HG03066 (cell line): Measurements from ENCODE around the gene DDX51.
"Not testable (repeated sequence)": the region's sequence is repeated elsewhere in the genome, so short reads cannot be mapped to it uniquely, and the experiment has no call there.

ENCODE experiments used
- ATAC-seq: cut with Tn5 transposase; IDR thresholded peaks from one replicate; pipeline ENCODE4 v1.9.1; 2021; ENCODE audit warnings: low read depth; ENCODE audit not compliant: unreplicated experiment

Gene DDX51

GRCh38 chr12:132142679-132143335, 1.3 kb downstream of the DDX51 start:
- ATAC-seq, result no peak

DNA sequence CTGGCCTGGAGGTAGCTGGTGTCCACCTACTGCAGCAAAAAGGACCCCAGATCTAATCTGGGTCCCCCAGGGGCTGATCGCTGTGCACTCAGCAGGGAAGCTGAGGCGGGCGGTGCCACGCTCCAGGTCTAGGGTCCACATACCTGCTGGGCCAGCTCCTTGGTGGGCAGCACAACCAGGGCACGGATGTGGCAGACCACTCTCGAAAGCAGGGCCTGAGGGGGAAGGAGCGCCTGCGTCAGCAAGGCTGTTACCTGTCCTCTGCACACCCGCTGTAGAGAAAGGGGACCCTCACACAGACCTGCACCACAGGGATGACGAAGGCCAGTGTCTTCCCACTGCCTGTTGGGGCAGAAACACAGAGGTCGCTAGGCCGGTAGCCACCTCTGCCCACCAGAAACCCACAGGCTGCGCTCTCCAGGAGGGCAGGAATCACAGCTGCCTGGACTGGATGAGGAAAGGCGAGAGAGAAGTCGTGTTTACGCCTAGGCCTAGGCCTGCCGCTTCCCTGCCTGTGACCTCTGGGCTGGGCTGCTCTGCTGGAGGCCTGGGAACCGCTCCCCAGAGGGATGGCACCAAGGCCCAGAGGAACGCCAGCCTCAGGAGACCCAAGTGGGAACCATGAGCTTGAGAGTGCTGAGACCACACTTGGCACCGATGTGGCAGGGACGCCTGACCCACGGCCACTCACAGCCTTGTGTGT, 2.0 kb downstream of the DDX51 start:
- no peak for ATAC-seq

GRCh38 chr12:132140918-132141841, 2.9 kb downstream of the DDX51 start:
- ATAC-seq, result no peak

- ATAC-seq, result no peak
Observed at GRCh38 chr12:132140501-132140900, 3.6 kb downstream of the DDX51 start.

GRCh38 chr12:132139912-132140311, 4.2 kb downstream of the DDX51 start:
- ATAC-seq, result no peak

GRCh38 chr12:132138941-132139871, 4.9 kb downstream of the DDX51 start:
- no peak for ATAC-seq

- no peak for ATAC-seq
Observed at GRCh38 chr12:132137483-132138125, 6.5 kb downstream of the DDX51 start.

- not testable (repeated sequence) for ATAC-seq
Observed at GRCh38 chr12:132136226-132136625, 7.9 kb downstream of the DDX51 start.

- ATAC-seq, result not testable (repeated sequence)
Observed at GRCh38 chr12:132134653-132135183, 9.4 kb downstream of the DDX51 start.

- no peak for ATAC-seq
Observed at GRCh38 chr12:132133952-132134652, 10.0 kb downstream of the DDX51 start.

DNA sequence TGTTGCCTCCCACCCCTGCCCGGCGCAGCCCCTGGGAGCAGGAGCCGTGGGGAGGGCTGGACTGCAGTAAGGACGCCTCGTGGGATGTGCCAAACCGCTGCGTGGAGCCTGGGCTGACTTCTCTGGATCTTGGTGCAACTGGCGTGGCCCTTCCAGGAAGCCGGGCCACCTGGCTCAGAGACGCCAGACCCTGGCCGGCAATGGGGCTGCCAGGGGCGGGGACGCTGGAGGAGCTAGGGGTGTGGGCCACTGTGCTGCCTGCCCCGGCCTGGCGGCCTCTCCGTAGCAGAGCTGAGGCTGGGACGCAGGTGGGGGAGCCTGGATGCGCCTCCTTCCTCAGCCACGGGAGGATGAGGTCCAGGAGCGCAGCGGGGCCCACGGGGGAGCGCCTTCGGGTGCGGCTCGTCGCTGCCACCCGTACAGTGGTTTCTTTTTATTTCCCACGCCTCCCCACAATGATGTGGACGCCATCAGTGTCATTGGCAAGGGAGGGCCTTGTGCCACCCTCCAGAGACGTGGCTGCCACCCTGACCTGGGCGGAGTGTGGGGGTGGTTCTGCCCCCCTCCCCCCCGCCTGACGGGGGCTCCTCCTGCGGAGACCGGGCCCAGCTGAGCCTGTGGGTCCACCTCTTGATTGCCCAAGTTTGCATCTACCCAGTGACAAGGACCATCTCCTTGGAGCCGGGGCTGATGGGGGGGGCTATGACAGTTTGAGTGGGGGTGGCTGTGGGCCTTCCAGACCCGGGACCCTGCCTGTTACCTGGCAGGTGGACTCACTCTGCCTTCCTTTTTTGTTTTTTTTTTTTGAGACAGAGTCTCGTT, 11.3 kb downstream of the DDX51 start:
- no peak for ATAC-seq

GRCh38 chr12:132131952-132132351, 12.2 kb downstream of the DDX51 start:
- ATAC-seq, result no peak

DNA sequence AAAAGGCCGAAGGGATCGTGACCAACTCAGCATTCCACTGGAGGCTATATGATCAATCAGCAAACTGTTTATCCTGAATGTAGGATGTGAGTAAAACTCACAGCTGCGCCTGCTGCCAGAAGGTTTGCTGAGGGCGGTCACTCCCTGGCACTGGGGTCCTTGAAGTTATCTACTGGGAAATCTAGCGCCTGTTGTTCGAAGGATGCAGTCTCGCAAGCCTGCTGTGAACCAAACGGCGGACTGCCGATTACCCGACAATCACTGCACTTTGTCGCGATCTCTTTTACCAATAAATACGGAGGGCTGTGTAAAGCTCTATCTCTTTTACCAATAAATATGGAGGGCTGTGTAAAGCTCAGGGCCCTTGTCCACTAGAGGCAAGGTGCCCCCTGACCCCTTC, 12.9 kb downstream of the DDX51 start:
- no peak for ATAC-seq

DNA sequence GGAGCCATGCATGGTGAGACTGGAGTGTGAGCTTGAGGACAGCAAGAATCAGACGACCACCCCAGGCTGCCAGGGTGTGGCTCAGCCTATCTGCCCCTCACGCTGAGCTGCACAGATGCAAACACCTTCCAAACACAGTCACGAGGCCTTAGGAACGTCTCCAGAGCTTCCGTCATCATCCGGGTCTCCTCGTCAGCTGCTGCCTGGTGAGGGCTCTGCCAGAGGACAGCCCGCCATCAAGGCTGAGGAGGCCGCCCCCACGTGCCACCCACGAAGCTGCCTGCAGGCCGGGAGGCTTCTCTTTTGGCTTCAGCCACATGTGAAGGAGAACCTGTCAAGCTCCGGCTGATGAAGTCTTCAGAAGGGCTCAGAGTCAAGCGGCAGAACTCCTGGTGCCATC, 13.4 kb downstream of the DDX51 start:
- ATAC-seq, result no peak

GRCh38 chr12:132129007-132129406, 15.1 kb downstream of the DDX51 start:
- no peak for ATAC-seq

DNA sequence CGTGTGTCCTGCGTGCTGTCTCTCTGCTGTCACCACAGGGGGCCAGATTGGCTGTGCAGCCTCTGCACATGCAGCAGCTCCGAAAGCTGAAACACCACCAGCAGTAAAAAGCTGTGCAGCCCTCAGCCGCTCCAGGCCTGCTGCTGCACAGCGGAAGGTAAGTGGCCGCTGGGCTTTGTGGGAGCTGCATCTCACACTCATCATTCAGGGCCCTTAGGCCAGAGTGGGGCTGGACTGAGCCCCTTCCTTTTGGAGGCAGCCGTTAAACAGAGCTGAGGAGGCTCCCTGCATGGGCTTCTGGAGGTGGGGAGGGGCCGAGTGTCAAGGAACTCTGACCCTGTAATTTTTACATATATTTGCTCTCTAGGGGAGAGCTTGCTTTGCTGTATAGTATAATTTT, 17.1 kb downstream of the DDX51 start:
- no peak for ATAC-seq

DNA sequence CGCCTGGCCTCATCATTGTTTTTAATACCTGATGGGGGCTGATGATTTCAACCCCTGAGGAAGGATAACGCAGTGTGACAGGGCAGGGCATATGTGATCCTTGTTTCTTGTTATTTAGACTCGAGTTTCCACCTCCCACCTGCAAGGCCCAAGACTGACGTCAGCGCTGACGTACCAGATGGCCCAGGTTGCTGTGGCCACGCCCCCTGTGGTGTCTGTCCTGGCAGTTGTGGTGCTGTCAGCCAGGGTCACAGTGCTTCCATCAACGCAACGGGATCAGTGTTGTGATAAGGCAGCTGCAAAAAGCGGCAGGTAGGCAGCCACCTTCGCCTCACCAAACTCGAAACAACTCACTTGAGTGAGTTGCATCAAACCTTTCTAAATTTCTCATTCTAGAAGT, 18.4 kb downstream of the DDX51 start:
- no peak for ATAC-seq
